ENCODE measurements around the gene MEGF6. TPM values are rescaled to one million over a fixed set of nuclear protein-coding genes. Genes with fewer than 3 reads are reported as not detected.

The MEGF6 gene
- total and polyA plus RNA-seq, 9 donors: 7.7 to 26.7 (median 15.3) TPM

- H3K36me3 ChIP-seq (ENCODE audit: control insufficient read depth, insufficient read depth, low read length): no peaks in the 10 kb centered on the region
- peaks cover 65% of the 10 kb centered on the region for H3K4me1 ChIP-seq (ENCODE audit: control insufficient read depth, insufficient read depth, low read length)
- H3K27ac ChIP-seq (ENCODE audit: low read length): peak overlapping the region; percentile 62
- peak; percentile 53 for DNase-seq
- 69% methylated on average over 22 of the region's 23 CpGs for WGBS (ENCODE audit: insufficient coverage)
- no peaks in the 10 kb centered on the region for H3K9me3 ChIP-seq (replicated peaks; ENCODE audit: control insufficient read depth, low read depth, low read length)
- H3K27me3 ChIP-seq (ENCODE audit: control insufficient read depth, insufficient read depth, low read length): peaks cover 5% of the 10 kb centered on the region
- H3K4me3 ChIP-seq (ENCODE audit: low read length): no peak overlapping the region
Observed at GRCh38 chr1:3459940-3460671, 151.2 kb downstream of the MEGF6 start.

- Histone ChIP-seq H3K27ac (ENCODE audit: low read length) (no peak overlapping the region), H3K36me3 (ENCODE audit: control insufficient read depth, insufficient read depth, low read length) (no peaks in the 10 kb centered on the region), H3K9me3 (replicated peaks; ENCODE audit: control insufficient read depth, low read depth, low read length) (no peaks in the 10 kb centered on the region), H3K27me3 (ENCODE audit: control insufficient read depth, insufficient read depth, low read length) (peaks cover 7% of the 10 kb centered on the region), H3K4me3 (ENCODE audit: low read length) (no peak overlapping the region), H3K4me1 (ENCODE audit: control insufficient read depth, insufficient read depth, low read length) (peaks cover 63% of the 10 kb centered on the region)
- WGBS (ENCODE audit: insufficient coverage): 74% methylated on average over 20 of the region's 24 CpGs
- DNase-seq: no peak
Observed at GRCh38 chr1:3459051-3459908, 152.0 kb downstream of the MEGF6 start.

- H3K27me3 ChIP-seq (ENCODE audit: control insufficient read depth, insufficient read depth, low read length): peaks cover 17% of the 10 kb centered on the region
- H3K9me3 ChIP-seq (replicated peaks; ENCODE audit: control insufficient read depth, low read depth, low read length): no peaks in the 10 kb centered on the region
- H3K4me3 ChIP-seq (ENCODE audit: low read length): no peak overlapping the region
- H3K4me1 ChIP-seq (ENCODE audit: control insufficient read depth, insufficient read depth, low read length): peaks cover 60% of the 10 kb centered on the region
- H3K36me3 ChIP-seq (ENCODE audit: control insufficient read depth, insufficient read depth, low read length): no peaks in the 10 kb centered on the region
- WGBS (ENCODE audit: insufficient coverage): 32% methylated on average over 12 of the region's 18 CpGs
- H3K27ac ChIP-seq (ENCODE audit: low read length): peak overlapping the region; percentile 67
- peak; percentile 61 for DNase-seq
Observed at GRCh38 chr1:3457910-3458883, 153.1 kb downstream of the MEGF6 start.

- H3K27me3 ChIP-seq (ENCODE audit: control insufficient read depth, insufficient read depth, low read length): peaks cover 20% of the 10 kb centered on the region
- peaks cover 60% of the 10 kb centered on the region for H3K4me1 ChIP-seq (ENCODE audit: control insufficient read depth, insufficient read depth, low read length)
- WGBS (ENCODE audit: insufficient coverage): 78% methylated on average over 17 of the region's 29 CpGs
Observed at GRCh38 chr1:3456964-3457909, 154.1 kb downstream of the MEGF6 start.

GRCh38 chr1:3456449-3456963 lies 154.8 kb downstream of the MEGF6 start:
- Histone ChIP-seq H3K9me3 (replicated peaks; ENCODE audit: control insufficient read depth, low read depth, low read length) (no peaks in the 10 kb centered on the region), H3K27me3 (ENCODE audit: control insufficient read depth, insufficient read depth, low read length) (peaks cover 20% of the 10 kb centered on the region), H3K36me3 (ENCODE audit: control insufficient read depth, insufficient read depth, low read length) (no peaks in the 10 kb centered on the region), H3K4me3 (ENCODE audit: low read length) (no peak overlapping the region), H3K4me1 (ENCODE audit: control insufficient read depth, insufficient read depth, low read length) (peaks cover 60% of the 10 kb centered on the region), H3K27ac (ENCODE audit: low read length) (no peak overlapping the region)
- 81% methylated on average over 10 of the region's 12 CpGs for WGBS (ENCODE audit: insufficient coverage)
- no peak for DNase-seq

More at GRCh38 chr1:3456964-3457909, 154.1 kb downstream of the MEGF6 start:
- Histone ChIP-seq H3K9me3 (replicated peaks; ENCODE audit: control insufficient read depth, low read depth, low read length) (no peaks in the 10 kb centered on the region), H3K4me3 (ENCODE audit: low read length) (no peak overlapping the region), H3K27ac (ENCODE audit: low read length) (peak overlapping the region; percentile 67), H3K36me3 (ENCODE audit: control insufficient read depth, insufficient read depth, low read length) (no peaks in the 10 kb centered on the region)
- DNase-seq: no peak

GRCh38 chr1:3455670-3456448 lies 155.4 kb downstream of the MEGF6 start:
- Histone ChIP-seq H3K36me3 (ENCODE audit: control insufficient read depth, insufficient read depth, low read length) (no peaks in the 10 kb centered on the region), H3K9me3 (replicated peaks; ENCODE audit: control insufficient read depth, low read depth, low read length) (no peaks in the 10 kb centered on the region), H3K4me3 (ENCODE audit: low read length) (no peak overlapping the region), H3K27ac (ENCODE audit: low read length) (no peak overlapping the region), H3K4me1 (ENCODE audit: control insufficient read depth, insufficient read depth, low read length) (peaks cover 55% of the 10 kb centered on the region), H3K27me3 (ENCODE audit: control insufficient read depth, insufficient read depth, low read length) (peaks cover 20% of the 10 kb centered on the region)
- DNase-seq: no peak
- WGBS (ENCODE audit: insufficient coverage): 86% methylated on average over 9 of the region's 18 CpGs

GRCh38 chr1:3454811-3455618 lies 156.3 kb downstream of the MEGF6 start:
- Histone ChIP-seq H3K27me3 (ENCODE audit: control insufficient read depth, insufficient read depth, low read length) (peaks cover 20% of the 10 kb centered on the region), H3K4me3 (ENCODE audit: low read length) (peak overlapping the region; percentile 5), H3K36me3 (ENCODE audit: control insufficient read depth, insufficient read depth, low read length) (no peaks in the 10 kb centered on the region), H3K9me3 (replicated peaks; ENCODE audit: control insufficient read depth, low read depth, low read length) (no peaks in the 10 kb centered on the region), H3K27ac (ENCODE audit: low read length) (no peak overlapping the region), H3K4me1 (ENCODE audit: control insufficient read depth, insufficient read depth, low read length) (peaks cover 46% of the 10 kb centered on the region)
- peak; percentile 41 for DNase-seq
- 27% methylated on average over 9 of the region's 46 CpGs for WGBS (ENCODE audit: insufficient coverage)
